ENCODE results near the gene NCAPG. TPM values are rescaled to one million over a fixed set of nuclear protein-coding genes. Genes with fewer than 3 reads are reported as not detected.

NCAPG gene
- total RNA-seq, 4 donors from 2014 or later = 0.17 to 0.98 (median 0.71) TPM; not detected in 1

DNA sequence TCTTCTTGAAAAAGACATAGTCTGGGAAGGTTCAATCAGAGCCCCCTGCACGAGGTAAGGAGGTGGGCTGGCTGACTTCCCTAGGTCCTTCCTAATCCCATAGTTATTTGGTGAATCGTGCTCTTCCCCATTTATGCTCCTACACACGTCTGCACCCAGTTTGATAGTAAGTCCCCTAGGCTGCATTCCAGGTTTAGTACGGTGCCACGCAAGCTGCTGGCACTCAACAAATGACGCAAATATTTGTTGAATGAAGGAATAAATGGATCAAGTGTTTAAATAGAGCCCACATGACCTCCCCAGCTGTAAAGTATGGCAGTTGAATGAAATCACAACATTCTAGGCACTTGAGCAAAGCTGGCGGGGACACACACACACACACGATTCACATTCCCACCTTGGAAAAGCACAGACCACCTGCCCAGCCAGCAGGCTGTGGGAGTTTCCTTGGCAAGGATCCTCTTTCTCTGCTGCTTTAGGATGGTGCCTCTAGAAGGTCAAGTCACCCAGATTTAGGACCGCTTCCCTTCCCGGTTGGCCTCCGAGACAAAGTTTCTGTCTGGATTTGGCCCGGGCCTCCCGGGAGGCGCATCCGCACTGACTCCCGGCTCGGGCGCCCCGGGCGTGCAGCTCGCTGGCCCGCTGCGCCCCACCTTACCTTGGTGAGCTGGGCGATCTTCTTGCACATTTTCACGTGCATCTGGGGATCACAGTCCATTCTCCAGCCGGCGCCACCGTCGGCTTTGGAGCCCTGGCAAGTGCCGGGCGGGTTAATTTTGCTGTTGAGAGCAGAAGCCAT, 30.1 kb upstream of the NCAPG start:
- TF ChIP-seq EP300 (IDR thresholded peaks at IDR 0.05) (no peak), POLR2A (IDR thresholded peaks at IDR 0.05; ENCODE audit: low read depth) (no peak), POLR2AphosphoS5 (IDR thresholded peaks at IDR 0.05) (no peak)
- TF ChIP-seq, protein P1, sequence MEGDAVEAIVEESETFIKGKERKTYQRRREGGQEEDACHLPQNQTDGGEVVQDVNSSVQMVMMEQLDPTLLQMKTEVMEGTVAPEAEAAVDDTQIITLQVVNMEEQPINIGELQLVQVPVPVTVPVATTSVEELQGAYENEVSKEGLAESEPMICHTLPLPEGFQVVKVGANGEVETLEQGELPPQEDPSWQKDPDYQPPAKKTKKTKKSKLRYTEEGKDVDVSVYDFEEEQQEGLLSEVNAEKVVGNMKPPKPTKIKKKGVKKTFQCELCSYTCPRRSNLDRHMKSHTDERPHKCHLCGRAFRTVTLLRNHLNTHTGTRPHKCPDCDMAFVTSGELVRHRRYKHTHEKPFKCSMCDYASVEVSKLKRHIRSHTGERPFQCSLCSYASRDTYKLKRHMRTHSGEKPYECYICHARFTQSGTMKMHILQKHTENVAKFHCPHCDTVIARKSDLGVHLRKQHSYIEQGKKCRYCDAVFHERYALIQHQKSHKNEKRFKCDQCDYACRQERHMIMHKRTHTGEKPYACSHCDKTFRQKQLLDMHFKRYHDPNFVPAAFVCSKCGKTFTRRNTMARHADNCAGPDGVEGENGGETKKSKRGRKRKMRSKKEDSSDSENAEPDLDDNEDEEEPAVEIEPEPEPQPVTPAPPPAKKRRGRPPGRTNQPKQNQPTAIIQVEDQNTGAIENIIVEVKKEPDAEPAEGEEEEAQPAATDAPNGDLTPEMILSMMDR (IDR thresholded peaks at IDR 0.05) = no peak
- Histone ChIP-seq H3K36me3 (no peaks in the 10 kb centered on the region), H3K27me3 (peaks cover 0 to 25% (median 3%) of the 10 kb centered on the region in 4 donors), H3K4me1 (peaks cover 14 to 25% (median 22%) of the 10 kb centered on the region in 4 donors), H3K9me3 (no peaks in the 10 kb centered on the region), H3K27ac (replicated peaks in 1 of 4) (no peak overlapping the region), H3K4me3 (peak overlapping the region; percentile 50 to 58 (median 54))
- DNase-seq (ENCODE audit: extremely low spot score) = peak; percentile 77
- WGBS = 15% methylated on average over 17 of the region's 31 CpGs
- intact Hi-C loops (cut with DNase I) = no loop called here

GRCh38 chr4:17781300-17782287, 29.2 kb upstream of the NCAPG start, which contains the start of gene FAM184B:
Gene FAM184B, minus strand, starts transcription at chr4:17781621. Its CDS starts 322 bp downstream, at chr4:17781299.
- H3K4me3 ChIP-seq = peak within 1 kb of the TSS; percentile 50 to 58 (median 54)
- H3K9me3 ChIP-seq = no peaks in the 10 kb centered on the region
- 4% methylated on average over 63 of the region's 82 CpGs for WGBS
- H3K36me3 ChIP-seq = no peaks in the 10 kb centered on the region
- no peak within 1 kb of the TSS for H3K27ac ChIP-seq (replicated peaks in 1 of 4)
- H3K27me3 ChIP-seq = peaks cover 0 to 25% (median 3%) of the 10 kb centered on the region in 4 donors
- H3K4me1 ChIP-seq = peaks cover 14 to 25% (median 22%) of the 10 kb centered on the region in 4 donors
- intact Hi-C loops (cut with DNase I) = no loop called here
- DNase-seq (ENCODE audit: extremely low spot score) = peak; percentile 70
- TF ChIP-seq POLR2AphosphoS5 (IDR thresholded peaks at IDR 0.05) = no peak
- no peak for TF ChIP-seq EP300 (IDR thresholded peaks at IDR 0.05)
- TF ChIP-seq, protein P1 (IDR thresholded peaks at IDR 0.05) = no peak
- no peak for TF ChIP-seq POLR2A (IDR thresholded peaks at IDR 0.05; ENCODE audit: low read depth)

- Histone ChIP-seq H3K4me3 (no peak overlapping the region), H3K36me3 (no peaks in the 10 kb centered on the region), H3K4me1 (peaks cover 9 to 15% (median 13%) of the 10 kb centered on the region in 4 donors), H3K9me3 (no peaks in the 10 kb centered on the region), H3K27ac (replicated peaks in 1 of 4) (no peak overlapping the region), H3K27me3 (peaks cover 0 to 10% (median 3%) of the 10 kb centered on the region in 4 donors)
- WGBS = 85% methylated on average over 5 of the region's 5 CpGs
- intact Hi-C loops (cut with DNase I) = no loop called here
- no peak for TF ChIP-seq EP300 (IDR thresholded peaks at IDR 0.05)
- TF ChIP-seq POLR2AphosphoS5 (IDR thresholded peaks at IDR 0.05) = no peak
- TF ChIP-seq, protein P1 (IDR thresholded peaks at IDR 0.05) = no peak
- no peak for TF ChIP-seq POLR2A (IDR thresholded peaks at IDR 0.05; ENCODE audit: low read depth)
- no peak for DNase-seq (ENCODE audit: extremely low spot score)
Observed at GRCh38 chr4:17785858-17786257, 24.9 kb upstream of the NCAPG start.

- TF ChIP-seq POLR2AphosphoS5 (IDR thresholded peaks at IDR 0.05) = no peak
- TF ChIP-seq EP300 (IDR thresholded peaks at IDR 0.05) = no peak
- TF ChIP-seq, protein P1 (IDR thresholded peaks at IDR 0.05) = no peak
- no peak for TF ChIP-seq POLR2A (IDR thresholded peaks at IDR 0.05; ENCODE audit: low read depth)
- H3K36me3 ChIP-seq = peaks cover 0 to 4% (median 0%) of the 10 kb centered on the region in 4 donors
- intact Hi-C loops (cut with DNase I) = no loop called here
- no peak overlapping the region for H3K4me3 ChIP-seq
- no peak overlapping the region for H3K27ac ChIP-seq (replicated peaks in 1 of 4)
- DNase-seq (ENCODE audit: extremely low spot score) = peak; percentile 53
- peaks cover 0 to 3% (median 0%) of the 10 kb centered on the region in 4 donors for H3K27me3 ChIP-seq
- no peaks in the 10 kb centered on the region for H3K9me3 ChIP-seq
- WGBS = 67% methylated on average over 5 of the region's 5 CpGs
- H3K4me1 ChIP-seq = peaks cover 4 to 8% (median 6%) of the 10 kb centered on the region in 4 donors
Observed at GRCh38 chr4:17786567-17786966, 24.2 kb upstream of the NCAPG start.
